ENCODE data around the gene SNX25.

Gene SNX25

GRCh38 chr4:185412412-185412811 lies 203.0 kb downstream of the SNX25 start:
- no peak for DNase-seq

All from right kidney (tissue), 1 donor.